ENCODE measurements around the gene PACRG. TPM values are rescaled to one million over a fixed set of nuclear protein-coding genes. Genes with fewer than 3 reads are reported as not detected.

The PACRG gene
- total RNA-seq, 1 experiment from 2014 or later: 0.59 TPM

- no peaks in the 10 kb centered on the region for H3K9me3 ChIP-seq (ENCODE audit: control insufficient read depth, insufficient read depth, low read depth, low read length)
- H3K4me3 ChIP-seq (ENCODE audit: low read depth in 2 of 2, low read length in 2 of 2): no peak overlapping the region
- POLR2A ChIA-PET: no interaction called here
- BruUV-seq (replicated peaks): no TSS peak
- TF ChIP-seq REST (IDR thresholded peaks at IDR 0.05; ENCODE audit: insufficient read depth in 1 of 2, low read depth in 2 of 2, low read length in 1 of 2) (no peak), SIN3A (IDR thresholded peaks at IDR 0.05; ENCODE audit: borderline replicate concordance, insufficient read depth, low read depth, low read length) (no peak), POLR2AphosphoS5 (IDR thresholded peaks at IDR 0.05; ENCODE audit: low read depth, low read length) (no peak), TCF7L2 (IDR thresholded peaks at IDR 0.05; ENCODE audit: low read depth, low read length) (no peak)
- CTCF ChIA-PET: no interaction called here
- ATAC-seq (no peak), DNase-seq (ENCODE audit: low read depth, low spot score) (no peak)
- H3K4me1 ChIP-seq (ENCODE audit: control insufficient read depth, insufficient read depth, low read length): no peaks in the 10 kb centered on the region
- H3K36me3 ChIP-seq (ENCODE audit: control insufficient read depth, insufficient read depth, low read length): no peaks in the 10 kb centered on the region
- H3K27me3 ChIP-seq (ENCODE audit: control insufficient read depth, insufficient read depth, low read length): no peaks in the 10 kb centered on the region
- in situ Hi-C loops (cut with HindIII; ENCODE audit: low pct_unique_long_range_greater_than_20kb, low sequenced_read_pairs): no loop called here
- intact Hi-C loops (cut with micrococcal nuclease; ENCODE audit: unreplicated experiment): no loop called here
- H3K27ac ChIP-seq (ENCODE audit: low read length): no peak overlapping the region
These were observed 513.9 kb downstream of the PACRG start for GRCh38 chr6:163241683-163242082.

GRCh38 chr6:163243083-163243482 is 515.3 kb downstream of the PACRG start:
- H3K4me3 ChIP-seq (ENCODE audit: low read depth in 2 of 2, low read length in 2 of 2): no peak overlapping the region
- POLR2A ChIA-PET: no interaction called here
- H3K4me1 ChIP-seq (ENCODE audit: control insufficient read depth, insufficient read depth, low read length): no peaks in the 10 kb centered on the region
- in situ Hi-C loops (cut with HindIII; ENCODE audit: low pct_unique_long_range_greater_than_20kb, low sequenced_read_pairs): no loop called here
- DNase-seq (ENCODE audit: low read depth, low spot score) (no peak), ATAC-seq (no peak)
- no peaks in the 10 kb centered on the region for H3K27me3 ChIP-seq (ENCODE audit: control insufficient read depth, insufficient read depth, low read length)
- CTCF ChIA-PET: no interaction called here
- no TSS peak for BruUV-seq (replicated peaks)
- intact Hi-C loops (cut with micrococcal nuclease; ENCODE audit: unreplicated experiment): no loop called here
- no peaks in the 10 kb centered on the region for H3K9me3 ChIP-seq (ENCODE audit: control insufficient read depth, insufficient read depth, low read depth, low read length)
- H3K27ac ChIP-seq (ENCODE audit: low read length): peak overlapping the region; percentile 19; the same call in 1 of the 2 replicates
- no peaks in the 10 kb centered on the region for H3K36me3 ChIP-seq (ENCODE audit: control insufficient read depth, insufficient read depth, low read length)
- TF ChIP-seq SIN3A (IDR thresholded peaks at IDR 0.05; ENCODE audit: borderline replicate concordance, insufficient read depth, low read depth, low read length): no peak
- no peak for TF ChIP-seq POLR2AphosphoS5 (IDR thresholded peaks at IDR 0.05; ENCODE audit: low read depth, low read length)
- TF ChIP-seq CTCF (IDR thresholded peaks at IDR 0.05): no peak
- TF ChIP-seq REST (IDR thresholded peaks at IDR 0.05; ENCODE audit: insufficient read depth in 1 of 2, low read depth in 2 of 2, low read length in 1 of 2): no peak
- TF ChIP-seq TCF7L2 (IDR thresholded peaks at IDR 0.05; ENCODE audit: low read depth, low read length): no peak
